WTC11 (cell line): ENCODE measurements around the gene TCAP. TPM values are rescaled to one million over a fixed set of nuclear protein-coding genes. Genes with fewer than 3 reads are reported as not detected.
A peak's percentile ranks its signal among the peaks of the same experiment; 100 is the strongest.

Experiments used
- ATAC-seq: fragments of 200-7000 bp; cut with Tn5 transposase; 2 replicates; pipeline ENCODE4 v1.10.0; 2021; ENCODE audit warnings: mild to moderate bottlenecking, moderate library complexity
- CTCF ChIA-PET: fragments of 300-600 bp; sonication (Branson Sonifier 250); formaldehyde crosslinking; loops from one replicate; lab custom pipeline; 2021; ENCODE audit warnings: antibody characterized with exemption; lab: Charles Lee
- POLR2A ChIA-PET: fragments of 350-600 bp; sonication (Branson Sonifier 250); formaldehyde crosslinking; loops from one replicate; lab custom pipeline; 2021; ENCODE audit warnings: antibody characterized with exemption; lab: Charles Lee
- DNase-seq: peaks from one replicate; pipeline ENCODE4 v3.0.0; 2021; ENCODE audit warnings: low spot score
- H3K27ac Mint-ChIP-seq: 2 replicates; pipeline ENCODE4 v1.8.0; 2021; ENCODE audit warnings: mixed read lengths
- H3K27me3 Mint-ChIP-seq: 2 replicates; pipeline ENCODE4 v1.8.0; 2021; ENCODE audit warnings: low read depth, mild to moderate bottlenecking, moderate library complexity, mixed read lengths
- H3K36me3 Mint-ChIP-seq: 2 replicates; pipeline ENCODE4 v1.8.0; 2021; ENCODE audit warnings: mixed read lengths
- H3K4me1 Mint-ChIP-seq: 2 replicates; pipeline ENCODE4 v1.8.0; 2022; ENCODE audit warnings: mixed read lengths
- H3K4me3 Mint-ChIP-seq: 2 replicates; pipeline ENCODE4 v1.8.0; 2021; ENCODE audit warnings: mild to moderate bottlenecking, moderate library complexity, mixed read lengths
- H3K9me3 Mint-ChIP-seq: 2 replicates; pipeline ENCODE4 v1.8.0; 2021; ENCODE audit warnings: mixed read lengths
- CREB1 ChIP-seq: sonication (generic); formaldehyde crosslinking; IDR thresholded peaks from 2 replicates; pipeline ENCODE4 v1.8.0; 2023; ENCODE audit warnings: mild to moderate bottlenecking, missing genetic modification reagents
- ESRRA ChIP-seq: sonication (generic); formaldehyde crosslinking; IDR thresholded peaks from 2 replicates; pipeline ENCODE4 v1.8.1; 2022; ENCODE audit warnings: mild to moderate bottlenecking, missing genetic modification reagents, borderline replicate concordance
- ETV6 ChIP-seq: sonication (generic); formaldehyde crosslinking; IDR thresholded peaks from 2 replicates; pipeline ENCODE4 v1.8.1; 2022; ENCODE audit warnings: mild to moderate bottlenecking, missing genetic modification reagents
- IRF2 ChIP-seq: sonication (generic); formaldehyde crosslinking; IDR thresholded peaks from 2 replicates; pipeline ENCODE4 v1.8.0; 2022; ENCODE audit warnings: low read depth, missing genetic modification reagents, borderline replicate concordance
- KAT7 ChIP-seq: sonication (generic); formaldehyde crosslinking; IDR thresholded peaks from 2 replicates; pipeline ENCODE4 v1.8.1; 2023; ENCODE audit warnings: missing genetic modification reagents, mild to moderate bottlenecking, borderline replicate concordance
- NFATC4 ChIP-seq: fragments of 250-450 bp; sonication (Bioruptor Pico); IDR thresholded peaks from 2 replicates; pipeline ENCODE4 v1.9.0; 2021; ENCODE audit warnings: mild to moderate bottlenecking
- SP1 ChIP-seq: sonication (generic); formaldehyde crosslinking; conservative IDR thresholded peaks from 2 replicates; pipeline ENCODE4 v1.8.1; 2022; ENCODE audit warnings: missing genetic modification reagents
- ZNF138 ChIP-seq: sonication (generic); formaldehyde crosslinking; conservative IDR thresholded peaks from 2 replicates; pipeline ENCODE4 v1.8.1; 2022; ENCODE audit warnings: mild to moderate bottlenecking, moderate library complexity, missing genetic modification reagents
- ZNF232 ChIP-seq: sonication (generic); formaldehyde crosslinking; IDR thresholded peaks from 2 replicates; pipeline ENCODE4 v1.8.0; 2022; ENCODE audit warnings: mild to moderate bottlenecking, missing genetic modification reagents
- ZNF423 ChIP-seq: fragments of 250-450 bp; sonication (Bioruptor Pico); IDR thresholded peaks from 2 replicates; pipeline ENCODE4 v2.1.2; 2022; ENCODE audit warnings: mild to moderate bottlenecking, moderate library complexity
- total RNA-seq: library from RNA; stranded (reverse); gene quantifications from 3 replicates; pipeline ENCODE4 v1.2.3, GENCODE V29; 2021
- TF ChIP-seq, protein P1 (sequence below): sonication (generic); formaldehyde crosslinking; IDR thresholded peaks from 2 replicates; pipeline ENCODE4 v1.8.1; 2022; ENCODE audit warnings: mild to moderate bottlenecking, missing genetic modification reagents, moderate library complexity, borderline replicate concordance
- TF ChIP-seq, protein P2 (sequence below): fragments of 250-450 bp; sonication (Bioruptor Pico); IDR thresholded peaks from 2 replicates; pipeline ENCODE4 v1.9.0; 2021; ENCODE audit warnings: mild to moderate bottlenecking
- TF ChIP-seq, protein P3 (sequence below): sonication (generic); formaldehyde crosslinking; IDR thresholded peaks from 2 replicates; pipeline ENCODE4 v1.8.1; 2023; ENCODE audit warnings: mild to moderate bottlenecking, missing genetic modification reagents, moderate library complexity
- TF ChIP-seq, protein P4 (sequence below): sonication (generic); formaldehyde crosslinking; conservative IDR thresholded peaks from 2 replicates; pipeline ENCODE4 v1.8.1; 2022; ENCODE audit warnings: mild to moderate bottlenecking, missing genetic modification reagents
- TF ChIP-seq, protein P5 (sequence below): sonication (generic); formaldehyde crosslinking; IDR thresholded peaks from 2 replicates; pipeline ENCODE4 v1.8.0; 2022; ENCODE audit warnings: mild to moderate bottlenecking, missing genetic modification reagents
- TF ChIP-seq, protein P6 (sequence below): sonication (generic); formaldehyde crosslinking; IDR thresholded peaks from 2 replicates; pipeline ENCODE4 v1.8.1; 2022; ENCODE audit warnings: low read depth, missing genetic modification reagents, borderline replicate concordance
- TF ChIP-seq, protein P7 (sequence below): sonication (generic); formaldehyde crosslinking; IDR thresholded peaks from 2 replicates; pipeline ENCODE4 v1.8.1; 2023; ENCODE audit warnings: mild to moderate bottlenecking, missing genetic modification reagents

Gene TCAP
- total RNA-seq, 1 experiment from 2014 or later, result 2.9 TPM

DNA sequence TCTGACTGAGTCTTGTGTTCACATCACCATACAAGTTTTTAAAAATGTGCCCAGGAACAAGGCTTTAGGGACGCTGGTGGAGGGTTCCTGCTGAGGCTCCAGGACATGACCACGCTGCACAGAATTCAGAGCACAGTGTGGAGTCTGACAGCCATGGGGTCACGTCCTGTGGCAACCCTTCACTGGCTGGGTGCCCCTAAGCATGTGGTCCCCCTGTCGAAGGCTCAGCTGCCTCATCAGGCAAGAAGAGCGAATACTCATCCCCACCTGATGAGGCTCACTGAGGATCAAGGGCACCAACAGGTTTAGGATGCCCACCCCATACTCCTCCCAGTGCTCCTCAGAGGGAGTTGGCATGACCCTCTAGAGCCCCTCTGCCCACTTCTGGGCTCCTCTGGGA, 9.0 kb downstream of the TCAP start:
- no peaks in the 10 kb centered on the region for H3K36me3 Mint-ChIP-seq
- TF ChIP-seq, protein P1, sequence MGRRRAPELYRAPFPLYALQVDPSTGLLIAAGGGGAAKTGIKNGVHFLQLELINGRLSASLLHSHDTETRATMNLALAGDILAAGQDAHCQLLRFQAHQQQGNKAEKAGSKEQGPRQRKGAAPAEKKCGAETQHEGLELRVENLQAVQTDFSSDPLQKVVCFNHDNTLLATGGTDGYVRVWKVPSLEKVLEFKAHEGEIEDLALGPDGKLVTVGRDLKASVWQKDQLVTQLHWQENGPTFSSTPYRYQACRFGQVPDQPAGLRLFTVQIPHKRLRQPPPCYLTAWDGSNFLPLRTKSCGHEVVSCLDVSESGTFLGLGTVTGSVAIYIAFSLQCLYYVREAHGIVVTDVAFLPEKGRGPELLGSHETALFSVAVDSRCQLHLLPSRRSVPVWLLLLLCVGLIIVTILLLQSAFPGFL, result no peak
- TF ChIP-seq ZNF138 (CRISPR knock-in tag), result no peak
- TF ChIP-seq, protein P2, sequence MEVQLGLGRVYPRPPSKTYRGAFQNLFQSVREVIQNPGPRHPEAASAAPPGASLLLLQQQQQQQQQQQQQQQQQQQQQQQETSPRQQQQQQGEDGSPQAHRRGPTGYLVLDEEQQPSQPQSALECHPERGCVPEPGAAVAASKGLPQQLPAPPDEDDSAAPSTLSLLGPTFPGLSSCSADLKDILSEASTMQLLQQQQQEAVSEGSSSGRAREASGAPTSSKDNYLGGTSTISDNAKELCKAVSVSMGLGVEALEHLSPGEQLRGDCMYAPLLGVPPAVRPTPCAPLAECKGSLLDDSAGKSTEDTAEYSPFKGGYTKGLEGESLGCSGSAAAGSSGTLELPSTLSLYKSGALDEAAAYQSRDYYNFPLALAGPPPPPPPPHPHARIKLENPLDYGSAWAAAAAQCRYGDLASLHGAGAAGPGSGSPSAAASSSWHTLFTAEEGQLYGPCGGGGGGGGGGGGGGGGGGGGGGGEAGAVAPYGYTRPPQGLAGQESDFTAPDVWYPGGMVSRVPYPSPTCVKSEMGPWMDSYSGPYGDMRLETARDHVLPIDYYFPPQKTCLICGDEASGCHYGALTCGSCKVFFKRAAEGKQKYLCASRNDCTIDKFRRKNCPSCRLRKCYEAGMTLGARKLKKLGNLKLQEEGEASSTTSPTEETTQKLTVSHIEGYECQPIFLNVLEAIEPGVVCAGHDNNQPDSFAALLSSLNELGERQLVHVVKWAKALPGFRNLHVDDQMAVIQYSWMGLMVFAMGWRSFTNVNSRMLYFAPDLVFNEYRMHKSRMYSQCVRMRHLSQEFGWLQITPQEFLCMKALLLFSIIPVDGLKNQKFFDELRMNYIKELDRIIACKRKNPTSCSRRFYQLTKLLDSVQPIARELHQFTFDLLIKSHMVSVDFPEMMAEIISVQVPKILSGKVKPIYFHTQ, result no peak
- no peak for TF ChIP-seq ZNF232 (CRISPR knock-in tag)
- TF ChIP-seq, protein P3, sequence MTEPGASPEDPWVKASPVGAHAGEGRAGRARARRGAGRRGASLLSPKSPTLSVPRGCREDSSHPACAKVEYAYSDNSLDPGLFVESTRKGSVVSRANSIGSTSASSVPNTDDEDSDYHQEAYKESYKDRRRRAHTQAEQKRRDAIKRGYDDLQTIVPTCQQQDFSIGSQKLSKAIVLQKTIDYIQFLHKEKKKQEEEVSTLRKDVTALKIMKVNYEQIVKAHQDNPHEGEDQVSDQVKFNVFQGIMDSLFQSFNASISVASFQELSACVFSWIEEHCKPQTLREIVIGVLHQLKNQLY (CRISPR knock-in tag), result no peak
- no peak for TF ChIP-seq NFATC4 (CRISPR knock-in tag)
- TF ChIP-seq, protein P4, sequence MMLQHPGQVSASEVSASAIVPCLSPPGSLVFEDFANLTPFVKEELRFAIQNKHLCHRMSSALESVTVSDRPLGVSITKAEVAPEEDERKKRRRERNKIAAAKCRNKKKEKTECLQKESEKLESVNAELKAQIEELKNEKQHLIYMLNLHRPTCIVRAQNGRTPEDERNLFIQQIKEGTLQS (CRISPR knock-in tag), result no peak
- TF ChIP-seq, protein P5, sequence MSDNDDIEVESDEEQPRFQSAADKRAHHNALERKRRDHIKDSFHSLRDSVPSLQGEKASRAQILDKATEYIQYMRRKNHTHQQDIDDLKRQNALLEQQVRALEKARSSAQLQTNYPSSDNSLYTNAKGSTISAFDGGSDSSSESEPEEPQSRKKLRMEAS, result no peak
- TF ChIP-seq SP1 (CRISPR knock-in tag), result no peak
- no peak for TF ChIP-seq KAT7
- TF ChIP-seq, protein P6, sequence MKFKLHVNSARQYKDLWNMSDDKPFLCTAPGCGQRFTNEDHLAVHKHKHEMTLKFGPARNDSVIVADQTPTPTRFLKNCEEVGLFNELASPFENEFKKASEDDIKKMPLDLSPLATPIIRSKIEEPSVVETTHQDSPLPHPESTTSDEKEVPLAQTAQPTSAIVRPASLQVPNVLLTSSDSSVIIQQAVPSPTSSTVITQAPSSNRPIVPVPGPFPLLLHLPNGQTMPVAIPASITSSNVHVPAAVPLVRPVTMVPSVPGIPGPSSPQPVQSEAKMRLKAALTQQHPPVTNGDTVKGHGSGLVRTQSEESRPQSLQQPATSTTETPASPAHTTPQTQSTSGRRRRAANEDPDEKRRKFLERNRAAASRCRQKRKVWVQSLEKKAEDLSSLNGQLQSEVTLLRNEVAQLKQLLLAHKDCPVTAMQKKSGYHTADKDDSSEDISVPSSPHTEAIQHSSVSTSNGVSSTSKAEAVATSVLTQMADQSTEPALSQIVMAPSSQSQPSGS (CRISPR knock-in tag), result no peak
- no peak for TF ChIP-seq CREB1 (CRISPR knock-in tag)
- TF ChIP-seq, protein P7, sequence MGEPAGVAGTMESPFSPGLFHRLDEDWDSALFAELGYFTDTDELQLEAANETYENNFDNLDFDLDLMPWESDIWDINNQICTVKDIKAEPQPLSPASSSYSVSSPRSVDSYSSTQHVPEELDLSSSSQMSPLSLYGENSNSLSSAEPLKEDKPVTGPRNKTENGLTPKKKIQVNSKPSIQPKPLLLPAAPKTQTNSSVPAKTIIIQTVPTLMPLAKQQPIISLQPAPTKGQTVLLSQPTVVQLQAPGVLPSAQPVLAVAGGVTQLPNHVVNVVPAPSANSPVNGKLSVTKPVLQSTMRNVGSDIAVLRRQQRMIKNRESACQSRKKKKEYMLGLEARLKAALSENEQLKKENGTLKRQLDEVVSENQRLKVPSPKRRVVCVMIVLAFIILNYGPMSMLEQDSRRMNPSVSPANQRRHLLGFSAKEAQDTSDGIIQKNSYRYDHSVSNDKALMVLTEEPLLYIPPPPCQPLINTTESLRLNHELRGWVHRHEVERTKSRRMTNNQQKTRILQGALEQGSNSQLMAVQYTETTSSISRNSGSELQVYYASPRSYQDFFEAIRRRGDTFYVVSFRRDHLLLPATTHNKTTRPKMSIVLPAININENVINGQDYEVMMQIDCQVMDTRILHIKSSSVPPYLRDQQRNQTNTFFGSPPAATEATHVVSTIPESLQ (CRISPR knock-in tag), result no peak
- TF ChIP-seq IRF2, result no peak
- no peak for TF ChIP-seq ETV6 (CRISPR knock-in tag)
- CTCF ChIA-PET, result interaction anchor here (0.7 to 18.0 kb wide), 8 partner anchors 9 to 56 kb away, joined by 3 to 876 read pairs (median 6); partner anchors contain the start of genes ERBB2, MIEN1, PGAP3 and PPP1R1B
- no peak overlapping the region for H3K27ac Mint-ChIP-seq
- H3K9me3 Mint-ChIP-seq, result no peaks in the 10 kb centered on the region
- peaks cover 31% of the 10 kb centered on the region for H3K4me1 Mint-ChIP-seq
- POLR2A ChIA-PET, result no interaction called here
- H3K27me3 Mint-ChIP-seq, result peaks cover 13% of the 10 kb centered on the region
- no peak for DNase-seq
- H3K4me3 Mint-ChIP-seq, result no peak overlapping the region
- no peak for ATAC-seq

DNA sequence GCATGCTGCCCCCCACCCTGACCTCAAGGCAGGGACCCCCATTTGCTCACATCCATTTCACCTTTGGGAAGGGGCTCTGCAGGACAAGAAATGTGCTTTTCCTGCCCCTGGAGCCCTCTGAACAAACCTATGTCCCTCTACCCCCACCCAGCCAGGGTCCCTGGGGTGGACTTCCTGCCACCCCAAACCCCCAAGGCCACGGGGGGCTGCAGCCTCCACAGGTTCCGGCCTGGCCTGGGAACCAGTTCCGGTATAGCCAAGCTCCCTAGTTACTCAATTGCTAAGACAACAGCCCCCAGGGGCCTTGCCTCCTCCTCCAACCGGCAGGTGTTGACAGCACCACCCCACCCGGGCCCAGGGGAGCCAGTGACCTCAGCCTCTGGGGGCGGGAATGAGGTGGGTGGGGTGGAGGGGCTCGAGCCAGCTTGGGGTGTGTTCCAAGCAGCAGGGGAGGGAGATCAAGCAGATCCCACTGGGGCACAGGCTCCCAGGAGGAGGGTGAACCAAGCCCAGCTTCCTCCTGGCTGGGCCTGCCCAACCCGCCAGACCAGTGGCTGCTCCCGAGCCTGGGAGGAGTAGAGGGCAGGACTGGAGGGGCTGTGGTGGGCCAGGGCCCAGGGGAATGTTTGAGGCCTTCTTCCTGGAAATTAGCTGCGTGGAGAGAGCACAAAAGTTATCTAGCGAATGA, 9.7 kb downstream of the TCAP start:
- ATAC-seq (peak; percentile 36), DNase-seq (no peak)
- Mint-ChIP-seq H3K4me3 (no peak overlapping the region), H3K4me1 (peaks cover 29% of the 10 kb centered on the region), H3K27ac (no peak overlapping the region; the same call in 1 of the 2 replicates), H3K27me3 (peaks cover 10% of the 10 kb centered on the region), H3K36me3 (no peaks in the 10 kb centered on the region)
- POLR2A ChIA-PET, result no interaction called here
- CTCF ChIA-PET, result interaction anchor here (0.6 to 18.0 kb wide), 10 partner anchors 9 to 298 kb away, joined by 3 to 876 read pairs (median 5); partner anchors contain the start of genes ERBB2, MIEN1, PGAP3 and PPP1R1B
- TF ChIP-seq ESRRA (CRISPR knock-in tag) (no peak), ZNF423 (0 out of 2 replicates have a peak, but pooled peaks have one; percentile 17)
- TF ChIP-seq, all 79 proteins: peak for 1
- no peaks in the 10 kb centered on the region for H3K9me3 Mint-ChIP-seq
